Measurements from ENCODE around the gene GPANK1.

- TF ChIP-seq SP1 (IDR thresholded peaks at IDR 0.05) (no peak), BHLHE40 (IDR thresholded peaks at IDR 0.05; ENCODE audit: borderline replicate concordance) (no peak), FOXM1 (IDR thresholded peaks at IDR 0.05; ENCODE audit: borderline replicate concordance) (no peak), PKNOX1 (IDR thresholded peaks at IDR 0.05) (no peak)
Measured at GRCh38 chr6:31692886-31693285, 28.1 kb upstream of the GPANK1 start.

All from HEK293T (cell line).